ENCODE data around the gene PTPRK.

DNA sequence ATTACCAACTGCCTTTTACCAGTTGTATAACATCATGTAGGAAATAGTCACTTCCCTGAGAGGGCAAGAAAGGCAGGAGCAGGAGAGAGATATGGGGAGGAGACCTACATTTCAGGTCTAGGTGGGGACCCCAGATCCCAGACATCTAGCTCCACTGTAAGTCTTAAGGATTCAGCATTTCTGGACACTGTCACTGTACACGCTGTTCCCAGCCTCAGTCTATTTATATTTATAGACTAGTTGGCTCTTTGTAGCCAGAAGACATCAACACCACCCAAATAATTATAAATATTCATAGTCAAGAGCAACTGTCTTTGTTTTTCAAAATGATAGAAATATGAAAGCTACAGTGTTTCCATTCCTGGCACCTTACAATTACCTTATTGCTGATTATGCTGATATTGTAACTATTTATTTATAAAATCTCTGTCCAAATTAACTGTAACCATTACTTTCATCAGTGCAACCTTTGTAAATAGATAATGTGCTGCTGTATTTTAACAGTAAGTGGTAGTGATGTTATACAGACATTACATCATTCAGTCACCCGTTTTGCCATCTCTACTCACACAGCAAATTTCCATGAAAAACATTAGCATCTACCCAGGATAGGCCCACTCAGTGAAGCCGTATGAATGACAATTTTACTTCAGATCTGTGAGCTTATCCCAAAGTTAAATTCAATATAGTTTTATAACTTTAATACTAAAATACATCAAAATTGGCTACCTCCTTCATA lies 162.8 kb downstream of the PTPRK start:
- TF ChIP-seq RAD21 (IDR thresholded peaks at IDR 0.05; ENCODE audit: low read depth) = no peak
- TF ChIP-seq EP300 (IDR thresholded peaks at IDR 0.05; ENCODE audit: borderline replicate concordance) = no peak
- no peak for TF ChIP-seq TAF1 (IDR thresholded peaks at IDR 0.05; ENCODE audit: low read depth)
- no peak for TF ChIP-seq CEBPB (IDR thresholded peaks at IDR 0.05)
- TF ChIP-seq MAX (IDR thresholded peaks at IDR 0.05) = no peak
- TF ChIP-seq, protein P1, sequence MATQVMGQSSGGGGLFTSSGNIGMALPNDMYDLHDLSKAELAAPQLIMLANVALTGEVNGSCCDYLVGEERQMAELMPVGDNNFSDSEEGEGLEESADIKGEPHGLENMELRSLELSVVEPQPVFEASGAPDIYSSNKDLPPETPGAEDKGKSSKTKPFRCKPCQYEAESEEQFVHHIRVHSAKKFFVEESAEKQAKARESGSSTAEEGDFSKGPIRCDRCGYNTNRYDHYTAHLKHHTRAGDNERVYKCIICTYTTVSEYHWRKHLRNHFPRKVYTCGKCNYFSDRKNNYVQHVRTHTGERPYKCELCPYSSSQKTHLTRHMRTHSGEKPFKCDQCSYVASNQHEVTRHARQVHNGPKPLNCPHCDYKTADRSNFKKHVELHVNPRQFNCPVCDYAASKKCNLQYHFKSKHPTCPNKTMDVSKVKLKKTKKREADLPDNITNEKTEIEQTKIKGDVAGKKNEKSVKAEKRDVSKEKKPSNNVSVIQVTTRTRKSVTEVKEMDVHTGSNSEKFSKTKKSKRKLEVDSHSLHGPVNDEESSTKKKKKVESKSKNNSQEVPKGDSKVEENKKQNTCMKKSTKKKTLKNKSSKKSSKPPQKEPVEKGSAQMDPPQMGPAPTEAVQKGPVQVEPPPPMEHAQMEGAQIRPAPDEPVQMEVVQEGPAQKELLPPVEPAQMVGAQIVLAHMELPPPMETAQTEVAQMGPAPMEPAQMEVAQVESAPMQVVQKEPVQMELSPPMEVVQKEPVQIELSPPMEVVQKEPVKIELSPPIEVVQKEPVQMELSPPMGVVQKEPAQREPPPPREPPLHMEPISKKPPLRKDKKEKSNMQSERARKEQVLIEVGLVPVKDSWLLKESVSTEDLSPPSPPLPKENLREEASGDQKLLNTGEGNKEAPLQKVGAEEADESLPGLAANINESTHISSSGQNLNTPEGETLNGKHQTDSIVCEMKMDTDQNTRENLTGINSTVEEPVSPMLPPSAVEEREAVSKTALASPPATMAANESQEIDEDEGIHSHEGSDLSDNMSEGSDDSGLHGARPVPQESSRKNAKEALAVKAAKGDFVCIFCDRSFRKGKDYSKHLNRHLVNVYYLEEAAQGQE (IDR thresholded peaks at IDR 0.05; ENCODE audit: low read depth) = no peak
- TF ChIP-seq CREB1 (IDR thresholded peaks at IDR 0.05; ENCODE audit: low read depth) = no peak
- TF ChIP-seq TCF12 (IDR thresholded peaks at IDR 0.05; ENCODE audit: low read depth) = no peak
- TF ChIP-seq YY1 (IDR thresholded peaks at IDR 0.05; ENCODE audit: low read depth) = no peak

Data from Ishikawa (cell line).